Measurements from ENCODE around the gene CENPB. TPM values are rescaled to one million over a fixed set of nuclear protein-coding genes. Genes with fewer than 3 reads are reported as not detected.

CENPB gene
- total RNA-seq, 3 donors from 2014 or later: 77.9 to 91.4 (median 89.2) TPM

DNA sequence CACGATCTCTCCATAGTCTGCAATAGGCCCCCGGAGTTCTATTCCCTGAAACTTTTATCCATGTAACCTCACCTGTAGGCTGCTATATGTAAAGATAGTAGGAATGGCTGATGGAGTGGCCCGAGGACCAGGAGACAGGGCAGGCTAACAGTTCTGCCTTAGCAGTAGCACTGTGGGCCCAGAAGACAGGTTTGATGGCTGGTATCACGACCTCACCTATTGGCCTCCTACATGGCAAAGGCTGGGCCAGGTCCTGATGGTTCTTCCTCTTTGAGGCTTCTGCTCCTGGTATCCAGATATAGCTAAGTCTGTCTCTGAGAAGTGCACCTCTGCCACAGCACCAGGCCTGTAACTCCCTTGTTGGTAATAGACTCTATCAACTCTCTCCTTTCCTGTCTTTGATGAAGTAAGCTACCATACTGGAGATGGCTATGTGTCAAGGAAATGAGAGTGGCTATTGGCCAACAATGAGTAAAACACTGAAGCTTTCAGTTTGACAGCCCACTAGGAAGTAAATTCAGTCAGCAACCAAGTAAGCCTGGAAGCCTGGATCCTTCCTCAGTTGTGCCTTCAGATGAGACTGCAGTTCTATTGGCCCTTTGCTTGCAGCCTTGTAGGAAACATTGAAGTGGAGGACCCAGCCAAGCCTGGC lies 11.0 kb downstream of the CENPB start:
- DNase-seq (no peak), ATAC-seq (no peak)
- no peaks in the 10 kb centered on the region for H3K9me3 Mint-ChIP-seq
- peaks cover 9% of the 10 kb centered on the region for H3K27me3 Mint-ChIP-seq (ENCODE audit: low read depth)
- H3K36me3 Mint-ChIP-seq (ENCODE audit: insufficient read depth): no peaks in the 10 kb centered on the region
- peaks cover 13% of the 10 kb centered on the region for H3K4me1 Mint-ChIP-seq (ENCODE audit: low read depth)
- peak overlapping the region; percentile 37 for H3K4me3 Mint-ChIP-seq

DNA sequence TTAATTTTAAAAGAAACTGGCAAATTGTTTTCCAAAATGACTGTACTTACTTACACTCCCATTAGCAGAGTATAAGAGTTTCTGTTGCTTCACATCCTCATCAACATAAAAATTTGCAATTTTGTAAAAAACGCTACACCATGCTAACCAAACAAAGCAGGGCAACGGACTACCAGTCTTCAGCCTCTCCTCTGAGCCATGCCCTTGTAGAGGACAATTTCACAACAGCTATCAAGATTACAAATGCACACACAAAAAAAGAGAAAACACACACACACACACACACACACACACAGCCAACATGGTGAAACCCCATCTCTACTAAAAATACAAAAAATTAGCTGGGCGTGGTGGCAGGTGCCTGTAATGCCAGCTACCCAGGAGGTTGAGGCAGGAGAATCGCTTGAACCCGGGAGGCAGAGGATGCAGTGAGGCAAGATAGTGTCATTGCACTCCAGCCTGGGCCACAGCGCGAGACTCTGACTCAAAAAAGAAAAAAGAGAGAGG lies 14.9 kb downstream of the CENPB start:
- Mint-ChIP-seq H3K9me3 (no peaks in the 10 kb centered on the region), H3K4me1 (ENCODE audit: low read depth) (peaks cover 12% of the 10 kb centered on the region), H3K36me3 (ENCODE audit: insufficient read depth) (no peaks in the 10 kb centered on the region), H3K27me3 (ENCODE audit: low read depth) (no peaks in the 10 kb centered on the region), H3K4me3 (no peak overlapping the region)
- DNase-seq (no peak), ATAC-seq (no peak)

DNA sequence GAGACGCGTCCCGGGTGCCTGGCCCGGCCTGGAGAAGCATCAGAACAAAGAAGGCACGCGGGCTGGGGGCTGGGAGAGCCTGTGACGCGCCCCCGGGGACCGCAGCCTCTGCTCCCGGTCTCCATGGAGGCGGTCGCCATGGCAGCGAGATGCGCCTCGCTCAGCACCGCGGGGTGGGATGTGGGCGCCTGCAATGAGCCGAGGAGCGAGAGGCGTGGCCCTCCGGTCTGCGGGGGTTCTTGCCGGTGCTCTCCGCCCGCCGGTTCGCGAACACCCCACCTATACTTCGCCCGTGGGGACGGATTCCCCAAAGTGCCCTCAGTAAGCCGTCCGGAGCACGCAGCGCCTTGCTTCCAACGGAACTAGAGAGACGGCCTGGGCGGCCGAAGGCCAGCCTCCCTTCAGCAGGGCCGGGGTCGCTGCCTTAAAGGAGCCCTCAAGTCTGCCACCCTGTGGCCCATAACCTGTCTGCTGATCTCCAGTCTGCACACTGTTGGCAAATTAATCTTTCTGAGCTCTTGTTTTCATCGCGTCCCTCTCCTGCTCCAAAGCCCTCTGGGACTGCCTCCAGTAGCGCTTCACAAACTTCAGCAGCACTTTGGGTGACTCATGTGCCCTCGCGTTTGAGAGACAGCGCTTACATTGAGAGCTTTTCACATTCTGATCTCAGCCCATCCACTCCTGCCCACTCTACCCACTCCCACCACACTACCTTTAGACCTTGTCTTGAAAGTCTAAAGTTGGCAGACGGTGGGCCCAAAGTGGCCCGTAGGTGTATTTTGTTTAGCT lies 18.0 kb downstream of the CENPB start:
- Mint-ChIP-seq H3K27me3 (ENCODE audit: low read depth) (no peaks in the 10 kb centered on the region), H3K4me1 (ENCODE audit: low read depth) (peaks cover 20% of the 10 kb centered on the region), H3K4me3 (peak overlapping the region; percentile 87), H3K9me3 (no peaks in the 10 kb centered on the region), H3K36me3 (ENCODE audit: insufficient read depth) (no peaks in the 10 kb centered on the region)
- peak; percentile 64 to 67 for ATAC-seq
- peak; percentile 78 for DNase-seq

DNA sequence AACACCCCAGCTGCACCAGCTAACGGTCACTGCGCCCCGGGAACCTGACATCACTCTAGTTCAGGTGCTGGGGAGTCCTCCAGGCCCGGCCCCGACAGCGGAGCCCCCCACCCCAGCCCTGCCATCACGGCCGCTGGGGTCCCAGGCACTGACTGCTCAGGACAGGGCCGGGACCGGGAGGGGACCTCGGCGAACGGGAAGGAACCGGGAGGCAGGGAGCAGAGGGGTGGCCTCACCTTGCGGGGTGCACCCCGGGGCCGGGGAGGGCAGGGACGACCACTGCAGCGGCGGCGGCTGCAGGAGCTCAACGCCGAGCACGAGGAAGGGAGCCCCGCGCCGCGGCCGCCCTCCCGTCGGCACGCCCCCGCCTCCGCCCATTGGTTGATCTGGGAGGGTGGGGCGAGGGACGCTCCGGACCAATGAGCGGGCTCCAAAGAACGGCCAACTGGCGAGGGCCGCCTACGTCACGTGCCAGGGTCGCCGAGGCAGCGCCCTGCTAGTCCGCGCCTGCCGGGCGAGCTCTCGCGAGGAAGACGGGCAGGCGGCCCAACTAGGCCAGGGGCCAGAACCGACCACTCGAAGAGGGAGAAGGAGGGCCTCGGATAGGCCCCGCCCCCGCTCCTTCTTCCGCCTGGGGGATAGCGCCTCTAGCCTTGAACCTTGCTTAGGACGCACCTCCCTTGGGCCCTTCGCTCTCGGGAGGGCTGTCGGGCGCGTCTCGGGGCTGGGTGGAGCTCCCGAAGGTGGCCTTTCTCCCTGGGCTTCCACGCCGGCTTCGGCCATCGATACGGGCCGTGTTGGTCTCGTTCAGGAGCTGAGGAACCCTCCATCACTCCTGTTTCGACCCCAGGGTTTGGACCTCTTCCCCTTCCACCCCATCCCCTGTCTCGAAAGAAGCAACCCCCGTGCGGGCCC lies 18.9 kb downstream of the CENPB start, which contains the start of gene ADISSP:
Gene ADISSP, minus strand, starts transcription at position 327 of the 915 bp plus-strand sequence. CDS start 7,653 bp downstream, outside the sequence.
- no peaks in the 10 kb centered on the region for H3K27me3 Mint-ChIP-seq (ENCODE audit: low read depth)
- H3K4me3 Mint-ChIP-seq: peak within 1 kb of the TSS; percentile 87
- peak; percentile 95 for DNase-seq
- no peaks in the 10 kb centered on the region for H3K36me3 Mint-ChIP-seq (ENCODE audit: insufficient read depth)
- H3K9me3 Mint-ChIP-seq: no peaks in the 10 kb centered on the region
- peaks cover 20% of the 10 kb centered on the region for H3K4me1 Mint-ChIP-seq (ENCODE audit: low read depth)
- ATAC-seq: peak; percentile 88 to 90

DNA sequence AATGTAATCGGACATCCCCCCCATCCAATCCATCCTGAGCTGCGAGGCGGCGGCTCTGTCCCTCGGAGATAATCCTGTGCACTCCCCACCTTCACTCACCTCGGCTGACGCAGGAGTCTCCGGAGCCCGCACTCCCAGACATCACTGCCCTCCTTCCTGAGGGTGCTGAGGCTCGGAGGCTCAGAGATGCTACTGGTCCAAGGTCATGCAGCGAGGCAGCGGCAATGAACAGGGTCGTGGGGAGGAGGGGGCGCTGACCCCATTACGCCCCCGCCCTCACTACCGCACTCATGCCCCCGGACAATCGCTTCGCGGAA lies 19.5 kb downstream of the CENPB start:
- Mint-ChIP-seq H3K4me3 (peak overlapping the region; percentile 87), H3K9me3 (no peaks in the 10 kb centered on the region), H3K4me1 (ENCODE audit: low read depth) (peaks cover 20% of the 10 kb centered on the region), H3K27me3 (ENCODE audit: low read depth) (no peaks in the 10 kb centered on the region), H3K36me3 (ENCODE audit: insufficient read depth) (no peaks in the 10 kb centered on the region)
- ATAC-seq (peak in 1 of 2 donors; percentile 12), DNase-seq (no peak)

DNA sequence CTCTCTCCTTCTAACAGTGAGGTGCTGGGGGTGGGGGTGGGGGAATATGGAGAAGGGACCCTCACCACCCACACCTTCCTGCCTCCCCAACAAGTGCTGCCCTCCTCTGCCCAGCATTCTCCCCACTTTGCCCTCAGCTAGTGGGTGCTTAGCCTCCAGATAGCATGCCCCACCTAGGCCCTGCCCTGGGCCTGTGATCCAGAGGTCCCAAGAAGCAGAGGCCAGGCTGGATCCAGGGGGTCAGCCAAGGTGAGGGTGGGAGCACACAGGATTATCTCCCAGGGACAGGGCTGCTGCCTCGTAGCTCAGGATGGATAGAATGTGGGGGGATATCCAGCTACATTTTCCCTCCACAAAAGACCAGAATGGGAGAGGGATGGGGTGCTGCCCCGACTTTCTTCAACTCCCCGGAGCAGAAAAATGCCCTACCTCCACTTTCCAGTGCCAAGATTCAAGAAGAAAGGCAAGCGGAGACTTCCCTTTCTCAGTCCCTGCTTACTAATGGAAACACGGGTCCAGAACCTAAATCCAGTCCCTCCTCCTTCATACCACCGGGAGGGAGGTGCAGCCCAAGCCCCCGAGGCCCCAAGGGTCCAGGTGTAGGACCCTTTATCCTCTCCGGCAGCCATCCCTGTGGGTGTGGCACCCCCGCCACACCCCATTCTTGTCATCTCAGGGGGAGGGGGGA lies 20.0 kb downstream of the CENPB start:
- DNase-seq (no peak), ATAC-seq (no peak)

DNA sequence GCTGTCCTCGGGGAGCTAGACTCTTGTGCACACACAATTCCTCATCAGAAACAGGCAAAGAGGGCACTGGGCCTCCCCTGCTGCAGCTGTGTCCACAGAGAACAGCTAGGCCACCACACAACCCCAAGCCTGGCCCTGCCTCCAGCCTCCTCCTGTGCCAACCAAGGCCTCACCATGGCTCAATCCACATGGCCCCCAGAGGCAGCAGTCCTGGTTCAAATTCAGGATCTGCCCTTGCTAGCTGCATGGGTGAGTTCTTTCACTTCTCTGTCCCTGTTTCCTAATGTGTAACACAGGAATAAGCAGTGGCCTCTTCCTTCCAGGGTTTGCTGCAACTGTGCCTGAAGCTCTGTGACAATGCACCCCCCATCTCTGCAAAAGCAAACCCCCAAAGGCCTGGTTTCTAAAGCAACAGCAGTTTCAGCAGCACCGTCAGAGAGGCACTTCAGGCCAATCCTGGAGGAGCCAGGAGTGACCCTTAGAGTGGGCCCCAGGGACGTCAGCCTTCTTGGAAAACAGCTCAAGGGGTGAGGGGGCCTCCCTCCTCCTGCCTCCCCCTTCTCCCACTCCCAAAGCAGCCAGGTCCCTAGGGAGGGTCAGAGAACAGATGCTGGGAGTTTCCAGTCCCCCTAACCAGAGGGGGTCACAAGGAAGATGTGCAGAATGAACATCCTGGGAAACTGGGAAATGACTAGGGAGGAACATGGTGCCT lies 21.2 kb downstream of the CENPB start:
- Mint-ChIP-seq H3K9me3 (no peaks in the 10 kb centered on the region), H3K4me1 (ENCODE audit: low read depth) (peaks cover 20% of the 10 kb centered on the region), H3K4me3 (peak overlapping the region; percentile 37), H3K36me3 (ENCODE audit: insufficient read depth) (peaks cover 3% of the 10 kb centered on the region), H3K27me3 (ENCODE audit: low read depth) (no peaks in the 10 kb centered on the region)
- no peak for ATAC-seq
- no peak for DNase-seq

More for the DNA sequence above, 20.0 kb downstream of the CENPB start:
- peaks cover 20% of the 10 kb centered on the region for H3K4me1 Mint-ChIP-seq (ENCODE audit: low read depth)
- H3K9me3 Mint-ChIP-seq: no peaks in the 10 kb centered on the region
- no peaks in the 10 kb centered on the region for H3K27me3 Mint-ChIP-seq (ENCODE audit: low read depth)
- peaks cover 2% of the 10 kb centered on the region for H3K36me3 Mint-ChIP-seq (ENCODE audit: insufficient read depth)
- H3K4me3 Mint-ChIP-seq: peak overlapping the region; percentile 87

DNA sequence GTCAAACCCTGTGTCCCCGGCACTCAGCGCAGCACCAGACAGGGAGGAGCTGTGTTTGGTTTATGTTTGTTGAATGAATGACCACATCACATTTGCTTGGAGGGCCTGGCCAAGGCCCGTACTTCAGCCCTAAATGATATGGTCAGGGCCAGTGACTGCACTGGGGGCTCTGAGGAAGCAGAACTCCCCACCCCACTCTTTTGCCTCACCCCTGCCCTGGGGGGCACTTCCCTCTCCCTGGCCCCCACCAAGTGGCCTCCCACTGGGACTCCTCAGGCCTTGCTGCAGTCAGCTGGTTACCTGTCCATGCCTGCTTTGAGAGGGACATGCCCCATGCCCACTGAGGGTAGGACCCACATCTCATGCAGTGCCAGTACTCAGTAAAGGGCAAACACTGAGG lies 21.9 kb downstream of the CENPB start:
- ATAC-seq (no peak), DNase-seq (no peak)
- H3K4me1 Mint-ChIP-seq (ENCODE audit: low read depth): peaks cover 20% of the 10 kb centered on the region
- peaks cover 3% of the 10 kb centered on the region for H3K36me3 Mint-ChIP-seq (ENCODE audit: insufficient read depth)
- H3K27me3 Mint-ChIP-seq (ENCODE audit: low read depth): no peaks in the 10 kb centered on the region
- no peaks in the 10 kb centered on the region for H3K9me3 Mint-ChIP-seq
- no peak overlapping the region for H3K4me3 Mint-ChIP-seq

DNA sequence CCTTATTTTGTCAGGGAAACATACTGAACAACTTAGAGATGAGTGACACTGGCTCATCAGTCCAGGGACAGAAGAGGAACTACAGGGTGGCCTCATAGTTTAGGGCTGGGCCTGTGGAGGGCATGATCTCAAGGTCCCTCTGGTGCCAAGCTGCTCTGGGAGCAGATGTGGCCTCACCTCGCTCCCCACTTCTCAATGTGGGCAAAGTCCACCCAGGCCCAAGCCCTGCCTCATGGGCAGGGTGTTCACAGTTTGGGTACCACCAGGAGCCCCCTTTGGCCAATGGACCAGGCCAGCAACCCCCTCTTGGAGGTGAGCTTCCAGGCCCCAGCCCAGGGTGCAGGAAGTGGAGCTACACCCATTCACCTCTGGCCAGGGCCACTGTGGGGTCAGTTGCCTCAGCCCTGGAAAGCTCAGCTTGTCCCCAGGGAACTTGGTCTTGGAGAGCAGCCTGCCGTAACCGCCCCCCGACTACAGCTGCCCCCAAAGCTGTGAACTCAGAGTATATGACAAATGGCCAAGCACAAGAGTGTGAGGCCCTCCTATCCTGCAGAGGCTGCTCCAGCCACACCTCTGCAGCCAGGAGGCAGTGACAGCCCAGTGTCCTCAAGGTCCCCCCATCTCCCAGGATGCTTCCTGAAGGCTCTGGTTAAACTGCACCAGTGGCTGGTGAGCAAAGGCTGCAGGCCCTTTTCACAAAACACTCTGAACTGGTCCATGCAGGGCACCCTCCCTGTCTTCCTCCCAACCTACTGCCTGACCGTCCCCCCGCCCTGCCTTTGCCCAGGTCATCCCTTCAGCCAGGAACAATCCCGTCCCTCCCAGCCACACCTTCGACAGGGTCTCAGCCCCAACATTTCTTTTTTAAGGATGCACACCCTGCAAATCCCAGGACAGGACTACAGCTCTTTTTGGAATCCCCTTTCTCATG lies 22.6 kb downstream of the CENPB start:
- Mint-ChIP-seq H3K4me1 (ENCODE audit: low read depth) (peaks cover 17% of the 10 kb centered on the region), H3K36me3 (ENCODE audit: insufficient read depth) (peaks cover 3% of the 10 kb centered on the region), H3K9me3 (no peaks in the 10 kb centered on the region), H3K4me3 (no peak overlapping the region), H3K27me3 (ENCODE audit: low read depth) (no peaks in the 10 kb centered on the region)
- no peak for DNase-seq
- ATAC-seq: no peak

DNA sequence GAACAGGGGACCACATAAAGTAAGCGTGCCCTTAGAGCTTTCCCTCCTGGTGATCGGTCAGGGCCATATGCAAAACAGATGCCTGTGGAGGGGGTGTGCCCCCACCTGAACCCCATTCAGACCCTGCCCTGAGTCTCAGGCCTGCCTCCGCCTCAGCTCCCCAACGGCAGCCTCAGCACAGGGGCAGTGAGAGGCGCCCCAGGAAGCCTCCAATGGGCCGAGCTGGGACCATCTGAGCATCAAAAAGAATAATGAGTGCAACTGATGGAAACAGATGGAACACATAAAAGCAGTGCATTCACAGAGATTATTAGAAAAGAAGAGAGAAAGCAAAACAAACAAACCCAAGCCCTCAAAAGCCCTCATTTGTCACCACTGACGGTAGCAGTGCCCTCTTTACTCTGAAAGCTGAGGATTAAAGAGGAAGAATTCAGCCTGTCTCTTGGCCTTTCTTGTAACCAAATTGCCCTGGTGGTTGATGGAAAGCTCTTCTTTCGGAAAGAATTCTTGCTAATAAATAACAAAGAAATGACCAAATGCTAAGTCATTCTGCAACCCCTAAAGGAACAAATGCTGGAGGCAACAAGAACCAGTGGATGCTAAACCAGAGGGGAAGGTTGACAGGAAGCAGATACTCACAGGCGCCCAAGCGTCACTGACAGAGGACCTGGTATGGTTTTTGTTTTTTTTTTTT lies 25.7 kb downstream of the CENPB start:
- Mint-ChIP-seq H3K9me3 (no peaks in the 10 kb centered on the region), H3K4me1 (ENCODE audit: low read depth) (peaks cover under 1% of the 10 kb centered on the region), H3K4me3 (no peak overlapping the region), H3K27me3 (ENCODE audit: low read depth) (no peaks in the 10 kb centered on the region), H3K36me3 (ENCODE audit: insufficient read depth) (peaks cover 11% of the 10 kb centered on the region)
- ATAC-seq: no peak
- no peak for DNase-seq

DNA sequence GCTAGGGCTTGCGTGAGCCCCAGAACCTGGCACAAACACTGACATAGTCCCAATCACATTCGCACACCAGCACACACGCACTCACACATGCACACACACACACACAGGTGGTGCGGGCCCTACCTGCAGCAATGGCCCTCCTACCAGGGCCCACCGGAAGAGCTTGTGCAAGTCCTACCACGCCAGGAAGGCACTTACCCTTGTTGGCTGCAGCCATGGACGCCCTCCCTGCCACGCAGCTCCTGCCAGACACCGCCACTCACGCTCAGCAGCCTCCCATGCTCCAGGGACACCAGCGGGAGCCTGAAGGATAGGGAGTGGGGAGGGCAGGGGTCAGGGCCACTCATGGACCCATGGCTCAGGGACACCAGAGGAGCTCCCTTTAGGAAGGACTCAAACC lies 26.7 kb downstream of the CENPB start:
- no peak overlapping the region for H3K4me3 Mint-ChIP-seq
- H3K27me3 Mint-ChIP-seq (ENCODE audit: low read depth): no peaks in the 10 kb centered on the region
- H3K4me1 Mint-ChIP-seq (ENCODE audit: low read depth): no peaks in the 10 kb centered on the region
- ATAC-seq: no peak
- H3K36me3 Mint-ChIP-seq (ENCODE audit: insufficient read depth): peaks cover 11% of the 10 kb centered on the region
- DNase-seq: no peak
- no peaks in the 10 kb centered on the region for H3K9me3 Mint-ChIP-seq

DNA sequence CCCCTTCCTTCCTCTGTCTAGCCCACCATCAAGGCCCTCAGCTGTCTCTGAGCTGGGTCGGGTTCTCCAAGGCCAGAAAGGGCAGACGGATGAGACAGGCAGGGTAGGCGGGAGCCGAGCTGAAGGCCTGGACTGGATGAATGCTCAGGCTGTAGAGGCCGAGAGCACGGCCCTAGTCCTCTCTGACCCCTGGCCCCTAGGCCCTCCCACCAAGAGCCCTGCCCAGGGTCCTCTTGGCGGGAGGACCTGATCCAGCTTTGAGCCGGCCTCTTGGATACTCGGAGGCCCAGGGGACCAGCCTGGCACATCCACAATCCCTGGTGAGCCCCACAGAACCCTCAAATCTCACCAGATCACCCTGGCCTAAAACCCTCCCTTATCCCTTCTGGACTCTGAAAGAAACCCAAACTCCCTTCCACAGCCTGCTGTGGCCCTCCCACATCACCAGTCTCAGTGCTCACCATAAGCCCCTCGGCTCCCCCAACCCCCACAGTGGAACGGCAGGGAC lies 27.2 kb downstream of the CENPB start:
- ATAC-seq (no peak), DNase-seq (no peak)
- Mint-ChIP-seq H3K36me3 (ENCODE audit: insufficient read depth) (peaks cover 11% of the 10 kb centered on the region), H3K4me1 (ENCODE audit: low read depth) (no peaks in the 10 kb centered on the region), H3K27me3 (ENCODE audit: low read depth) (no peaks in the 10 kb centered on the region), H3K9me3 (no peaks in the 10 kb centered on the region), H3K4me3 (no peak overlapping the region)
